Pons (tissue), 1 donor: Measurements from ENCODE around the gene ADAMTS15.
"Not testable (repeated sequence)": the region's sequence is repeated elsewhere in the genome, so short reads cannot be mapped to it uniquely, and the experiment has no call there.

Source experiments
- DNase-seq: peaks from one replicate; pipeline ENCODE4 v3.0.0-alpha.2; 2016; ENCODE audit warnings: low spot score

The ADAMTS15 gene

GRCh38 chr11:130437848-130438247 is 10.6 kb upstream of the ADAMTS15 start:
- no peak for DNase-seq

GRCh38 chr11:130438401-130439159 is 9.9 kb upstream of the ADAMTS15 start:
- not testable (repeated sequence) for DNase-seq

GRCh38 chr11:130439160-130439519 is 9.3 kb upstream of the ADAMTS15 start:
- DNase-seq = no peak

GRCh38 chr11:130439876-130440275 is 8.6 kb upstream of the ADAMTS15 start:
- DNase-seq = no peak

- no peak for DNase-seq
Measured at GRCh38 chr11:130441719-130442118, 6.7 kb upstream of the ADAMTS15 start.

- no peak for DNase-seq
Measured at GRCh38 chr11:130442737-130443136, 5.7 kb upstream of the ADAMTS15 start.

- no peak for DNase-seq
Measured at GRCh38 chr11:130445788-130446187, 2.7 kb upstream of the ADAMTS15 start.

GRCh38 chr11:130448039-130448415 is 418 bp upstream of the ADAMTS15 start:
- no peak for DNase-seq

GRCh38 chr11:130449310-130449990 is 1.0 kb downstream of the ADAMTS15 start:
- no peak for DNase-seq

- DNase-seq = no peak
Measured at GRCh38 chr11:130449996-130450769, 1.7 kb downstream of the ADAMTS15 start.

- no peak for DNase-seq
Measured at GRCh38 chr11:130451231-130452019, 3.0 kb downstream of the ADAMTS15 start.

GRCh38 chr11:130452176-130452575 is 3.7 kb downstream of the ADAMTS15 start:
- no peak for DNase-seq

- DNase-seq = no peak
Measured at GRCh38 chr11:130452940-130453339, 4.5 kb downstream of the ADAMTS15 start.

- DNase-seq = no peak
Measured at GRCh38 chr11:130454491-130455252, 6.2 kb downstream of the ADAMTS15 start.

GRCh38 chr11:130455483-130456127 is 7.2 kb downstream of the ADAMTS15 start:
- DNase-seq = no peak

GRCh38 chr11:130456286-130456685 is 7.8 kb downstream of the ADAMTS15 start:
- DNase-seq = no peak

GRCh38 chr11:130457623-130458409 is 9.4 kb downstream of the ADAMTS15 start:
- no peak for DNase-seq

- DNase-seq = peak; percentile 63
Measured at GRCh38 chr11:130458410-130458729, 9.9 kb downstream of the ADAMTS15 start.

GRCh38 chr11:130459521-130459920 is 11.1 kb downstream of the ADAMTS15 start:
- DNase-seq = no peak
